ENCODE measurements around the gene DCTN5. TPM values are rescaled to one million over a fixed set of nuclear protein-coding genes. Genes with fewer than 3 reads are reported as not detected.

DCTN5 gene
- total and polyA plus RNA-seq, 2 of the 13 experiments (the other 11 are each of a cell fraction or from before 2014, with no cell fraction given), result 105 to 207 TPM

- peak overlapping the region; percentile 80 for H3K27ac ChIP-seq (ENCODE audit: extremely low read length, insufficient read depth, low read length)
- ATAC-seq (peak; percentile 50), FAIRE-seq (peak; percentile 12), DNase-seq (ENCODE audit: low spot score) (peak; percentile 71)
- H3K9ac ChIP-seq (ENCODE audit: insufficient read depth, low read depth, low read length), result peak overlapping the region; percentile 97; the same call in 1 of the 2 replicates
- H4K20me1 ChIP-seq (ENCODE audit: insufficient read depth, low read length), result peaks cover 18% of the 10 kb centered on the region
- in situ Hi-C loops (cut with HindIII; ENCODE audit: extremely low pct_ligation_motif_present, low pct_unique_long_range_greater_than_20kb) (no loop called here), intact Hi-C loops (cut with micrococcal nuclease; ENCODE audit: unreplicated experiment) (loop anchor here (2.0 kb wide), 1 partner anchor 44 kb away; the partner anchor contains the start of genes DCTN5 and PALB2)
- H2AFZ ChIP-seq (ENCODE audit: low read length), result peak overlapping the region; percentile 38
- ChIA-PET CTCF (ENCODE audit: low intra/inter-chr PET ratio, low total read pairs) (interaction anchor here (2.2 to 2.5 kb wide), 2 partner anchors 40 to 162 kb away, joined by 10 to 12 read pairs; partner anchors contain the start of genes EARS2 and UBFD1), POLR2A (interaction anchor here (1.0 to 2.2 kb wide), 7 partner anchors 16 to 58 kb away, joined by 3 to 28 read pairs (median 5); partner anchors contain the start of genes DCTN5, EARS2, PALB2 and UBFD1)
- peaks cover 28% of the 10 kb centered on the region for H3K4me1 ChIP-seq (ENCODE audit: insufficient read depth, low read length)
- H3K79me2 ChIP-seq (ENCODE audit: insufficient read depth, low read length), result peaks cover 37% of the 10 kb centered on the region
- H3K9me3 ChIP-seq (ENCODE audit: low read length), result no peaks in the 10 kb centered on the region
- H3K27me3 ChIP-seq (ENCODE audit: control insufficient read depth in 1 of 2, insufficient read depth in 2 of 2, low read length in 2 of 2), result peaks cover 0 to 5% of the 10 kb centered on the region in 2 experiments; a peak in 1 of 5 replicates
- H3K4me2 ChIP-seq (ENCODE audit: low read depth, low read length), result peak overlapping the region; percentile 79
- 0 out of 6 replicates have a peak overlapping the region, but pooled peaks of 1 of the 3 experiments have one; percentile 98 for H3K4me3 ChIP-seq (replicated peaks in 1 of 3; ENCODE audit: insufficient read depth in 1 of 3, low read depth in 2 of 3, low read length in 3 of 3)
- no TSS peak for BruUV-seq (replicated peaks)
- WGBS (ENCODE audit: low lambda C conversion rate), result 83% methylated on average over 11 of the region's 11 CpGs
- H3K36me3 ChIP-seq (replicated peaks in 1 of 2; ENCODE audit: control insufficient read depth in 1 of 2, insufficient read depth in 2 of 2, low read length in 2 of 2), result peaks cover 13 to 30% of the 10 kb centered on the region in 2 experiments; a peak in 4 of 5 replicates
- TF ChIP-seq, protein P1, sequence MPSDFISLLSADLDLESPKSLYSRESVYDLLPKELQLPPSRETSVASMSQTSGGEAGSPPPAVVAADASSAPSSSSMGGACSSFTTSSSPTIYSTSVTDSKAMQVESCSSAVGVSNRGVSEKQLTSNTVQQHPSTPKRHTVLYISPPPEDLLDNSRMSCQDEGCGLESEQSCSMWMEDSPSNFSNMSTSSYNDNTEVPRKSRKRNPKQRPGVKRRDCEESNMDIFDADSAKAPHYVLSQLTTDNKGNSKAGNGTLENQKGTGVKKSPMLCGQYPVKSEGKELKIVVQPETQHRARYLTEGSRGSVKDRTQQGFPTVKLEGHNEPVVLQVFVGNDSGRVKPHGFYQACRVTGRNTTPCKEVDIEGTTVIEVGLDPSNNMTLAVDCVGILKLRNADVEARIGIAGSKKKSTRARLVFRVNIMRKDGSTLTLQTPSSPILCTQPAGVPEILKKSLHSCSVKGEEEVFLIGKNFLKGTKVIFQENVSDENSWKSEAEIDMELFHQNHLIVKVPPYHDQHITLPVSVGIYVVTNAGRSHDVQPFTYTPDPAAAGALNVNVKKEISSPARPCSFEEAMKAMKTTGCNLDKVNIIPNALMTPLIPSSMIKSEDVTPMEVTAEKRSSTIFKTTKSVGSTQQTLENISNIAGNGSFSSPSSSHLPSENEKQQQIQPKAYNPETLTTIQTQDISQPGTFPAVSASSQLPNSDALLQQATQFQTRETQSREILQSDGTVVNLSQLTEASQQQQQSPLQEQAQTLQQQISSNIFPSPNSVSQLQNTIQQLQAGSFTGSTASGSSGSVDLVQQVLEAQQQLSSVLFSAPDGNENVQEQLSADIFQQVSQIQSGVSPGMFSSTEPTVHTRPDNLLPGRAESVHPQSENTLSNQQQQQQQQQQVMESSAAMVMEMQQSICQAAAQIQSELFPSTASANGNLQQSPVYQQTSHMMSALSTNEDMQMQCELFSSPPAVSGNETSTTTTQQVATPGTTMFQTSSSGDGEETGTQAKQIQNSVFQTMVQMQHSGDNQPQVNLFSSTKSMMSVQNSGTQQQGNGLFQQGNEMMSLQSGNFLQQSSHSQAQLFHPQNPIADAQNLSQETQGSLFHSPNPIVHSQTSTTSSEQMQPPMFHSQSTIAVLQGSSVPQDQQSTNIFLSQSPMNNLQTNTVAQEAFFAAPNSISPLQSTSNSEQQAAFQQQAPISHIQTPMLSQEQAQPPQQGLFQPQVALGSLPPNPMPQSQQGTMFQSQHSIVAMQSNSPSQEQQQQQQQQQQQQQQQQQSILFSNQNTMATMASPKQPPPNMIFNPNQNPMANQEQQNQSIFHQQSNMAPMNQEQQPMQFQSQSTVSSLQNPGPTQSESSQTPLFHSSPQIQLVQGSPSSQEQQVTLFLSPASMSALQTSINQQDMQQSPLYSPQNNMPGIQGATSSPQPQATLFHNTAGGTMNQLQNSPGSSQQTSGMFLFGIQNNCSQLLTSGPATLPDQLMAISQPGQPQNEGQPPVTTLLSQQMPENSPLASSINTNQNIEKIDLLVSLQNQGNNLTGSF (CRISPR knock-in tag; IDR thresholded peaks at IDR 0.05), result 0 out of 2 replicates have a peak, but pooled peaks have one; percentile 38
- TF ChIP-seq ZNF331 (CRISPR knock-in tag; IDR thresholded peaks at IDR 0.05) (0 out of 2 replicates have a peak, but pooled peaks have one; percentile 42), ZNF563 (CRISPR knock-in tag; IDR thresholded peaks at IDR 0.05) (peak; percentile 100), SOX13 (IDR thresholded peaks at IDR 0.05) (no peak), SOX13 (CRISPR knock-in tag; conservative IDR thresholded peaks at IDR 0.05 in 1 of 2, IDR thresholded peaks at IDR 0.05 in 1 of 2) (0 out of 4 replicates have a peak, but pooled peaks of 1 of the 2 experiments have one; percentile 16), RBAK (CRISPR knock-in tag; IDR thresholded peaks at IDR 0.05) (0 out of 2 replicates have a peak, but pooled peaks have one; percentile 20), AKAP8 (CRISPR knock-in tag; IDR thresholded peaks at IDR 0.05) (peak; percentile 5; the same call in 1 of the 2 replicates), HOXD1 (CRISPR knock-in tag; IDR thresholded peaks at IDR 0.05) (0 out of 2 replicates have a peak, but pooled peaks have one; percentile 39), POLR2AphosphoS2 (IDR thresholded peaks at IDR 0.05; ENCODE audit: low read depth, low read length) (no peak), TFAP4 (IDR thresholded peaks at IDR 0.05; ENCODE audit: borderline replicate concordance, low read depth) (peak; percentile 84; the same call in 1 of the 2 replicates), ZFX (CRISPR knock-in tag; IDR thresholded peaks at IDR 0.05; ENCODE audit: low read depth) (0 out of 2 replicates have a peak, but pooled peaks have one; percentile 16), XRCC5 (optimal IDR thresholded peaks at IDR 0.05; ENCODE audit: low read length) (peak; percentile 37), UBTF (CRISPR knock-in tag; IDR thresholded peaks at IDR 0.05) (0 out of 2 replicates have a peak, but pooled peaks have one; percentile 14), TEAD3 (CRISPR knock-in tag; optimal IDR thresholded peaks at IDR 0.05; ENCODE audit: borderline replicate concordance) (peak; percentile 43)
These were observed 44.1 kb upstream of the DCTN5 start for GRCh38 chr16:23597003-23597756.
